HG02642 (cell line): ENCODE data around the gene NEK4.
A peak's percentile ranks its signal among the peaks of the same experiment; 100 is the strongest.

ENCODE experiments used
- ATAC-seq: cut with Tn5 transposase; IDR thresholded peaks from one replicate; pipeline ENCODE4 v1.9.1; 2021; ENCODE audit warnings: mild to moderate bottlenecking; ENCODE audit not compliant: unreplicated experiment, poor library complexity

Gene NEK4

GRCh38 chr3:52705688-52706686 is 64.8 kb downstream of the NEK4 start, which contains the start of the genes GLT8D1 and SPCS1:
TSS of gene GLT8D1 (minus strand) at chr3:52705791. CDS start at chr3:52700460, 5,331 bp downstream.
TSS of gene SPCS1 (plus strand) at chr3:52706106. CDS start at chr3:52706247, 141 bp downstream.
- peak; percentile 84 for ATAC-seq

- ATAC-seq, result no peak
Measured at GRCh38 chr3:52705438-52705687, 65.4 kb downstream of the NEK4 start.

DNA sequence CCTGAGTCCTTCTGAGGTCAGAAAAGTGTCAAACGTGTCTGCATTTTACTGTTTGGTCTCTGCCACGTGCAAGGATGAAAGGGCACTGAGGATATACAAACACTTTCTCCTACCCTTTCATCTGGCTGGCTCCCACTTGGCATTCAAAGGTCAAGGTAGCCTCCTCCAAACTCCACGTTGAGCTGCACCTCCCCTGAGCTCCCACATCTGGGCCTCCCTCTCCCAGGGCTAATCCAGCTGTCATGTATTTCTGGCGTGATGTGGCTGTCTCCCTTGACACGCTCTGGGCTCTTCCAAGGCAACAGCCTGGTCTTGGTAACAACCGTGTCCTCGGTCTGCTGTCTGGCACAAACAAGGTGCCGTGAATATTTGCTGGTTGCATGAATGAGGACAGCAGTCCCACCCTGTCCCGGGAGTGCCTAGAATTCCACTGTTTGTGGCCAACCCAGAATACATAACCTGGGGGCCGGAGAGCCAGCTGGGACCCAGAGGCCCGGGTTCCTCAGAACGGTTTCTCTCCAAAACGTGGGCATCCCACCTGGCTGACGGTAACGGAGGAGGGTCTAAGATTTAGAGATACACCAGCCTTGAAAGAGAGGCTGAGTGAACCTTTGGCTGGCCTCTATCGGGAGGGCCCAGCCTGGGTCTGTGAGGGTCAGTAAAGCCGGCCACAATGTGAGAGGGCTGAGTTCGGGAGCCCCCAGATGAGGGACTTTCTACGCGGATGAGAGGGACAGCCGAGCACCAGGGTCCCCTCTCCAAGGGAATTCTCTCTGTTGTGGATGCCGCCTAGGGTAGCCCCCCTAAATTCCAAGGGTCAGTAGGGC is 65.9 kb downstream of the NEK4 start:
- peak; percentile 2 for ATAC-seq

DNA sequence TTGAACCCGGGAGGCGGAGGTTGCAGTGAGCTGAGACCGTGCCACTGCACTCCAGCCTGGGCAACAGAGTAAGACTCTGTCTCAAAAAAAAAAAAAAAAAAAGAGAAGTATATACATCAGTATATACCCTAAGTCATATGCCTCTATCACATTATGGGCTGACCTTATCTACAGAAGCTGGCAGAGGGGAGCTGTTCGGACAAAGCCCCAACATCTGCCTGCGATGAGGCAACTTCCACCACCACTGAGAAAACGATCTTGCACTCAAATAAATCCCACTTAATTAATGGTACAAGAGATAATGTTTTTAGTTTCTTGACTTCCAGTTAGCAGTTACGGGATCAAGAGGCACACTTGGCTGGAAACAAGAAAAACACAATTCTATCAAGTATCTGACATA is 67.4 kb downstream of the NEK4 start:
- no peak for ATAC-seq

DNA sequence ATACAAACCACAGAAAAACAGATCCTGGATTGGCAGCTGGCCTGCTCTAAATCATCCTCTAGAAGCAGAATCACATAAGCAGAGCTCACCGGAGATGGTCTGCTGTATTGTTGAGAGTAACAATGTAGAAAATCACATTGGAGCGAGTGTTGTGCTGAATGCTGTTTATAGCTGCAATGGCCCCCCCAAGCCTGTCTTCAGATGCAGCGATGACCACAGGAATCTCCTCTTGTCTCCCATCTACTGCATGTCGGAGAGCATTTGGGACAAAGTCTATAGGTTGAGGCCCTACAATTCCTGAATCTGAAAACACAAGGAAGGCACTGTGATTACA is 73.1 kb downstream of the NEK4 start:
- no peak for ATAC-seq

DNA sequence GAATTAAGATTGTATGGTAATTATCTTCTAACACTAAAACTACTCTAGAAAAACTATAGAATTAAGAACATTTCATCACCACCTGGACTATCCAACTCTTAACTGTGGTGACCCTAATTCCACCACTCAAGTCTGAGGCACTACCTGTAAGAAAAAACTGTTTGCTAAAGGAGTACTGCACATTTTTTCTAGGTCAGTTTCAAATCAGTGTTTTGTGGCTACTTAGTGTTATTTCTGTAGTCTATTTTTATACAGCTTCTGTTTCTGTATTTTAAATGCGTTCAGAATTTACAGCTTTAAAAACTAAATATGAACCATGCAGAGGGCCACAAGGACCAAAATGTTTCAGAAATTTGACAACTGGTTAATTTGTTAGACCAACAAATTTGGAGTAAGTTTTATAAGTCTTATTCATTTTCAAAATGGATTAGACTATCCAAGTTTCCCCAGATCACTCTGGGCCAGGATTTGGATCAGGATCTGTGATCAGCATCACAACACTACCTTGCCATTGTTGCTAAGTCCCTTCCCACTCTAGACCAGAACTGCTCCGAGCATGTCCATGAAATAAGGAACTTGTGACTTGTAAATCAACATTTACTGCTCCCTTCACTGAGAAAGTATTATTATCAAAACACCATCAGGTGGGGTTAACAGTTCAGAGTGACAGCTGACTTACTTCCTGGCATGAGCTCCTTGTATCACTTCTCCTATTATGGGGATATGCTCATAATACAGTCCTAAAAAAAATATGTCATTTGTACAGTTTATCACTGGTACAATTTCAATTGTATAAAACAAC is 73.7 kb downstream of the NEK4 start:
- ATAC-seq, result no peak

GRCh38 chr3:52695798-52696671 is 74.7 kb downstream of the NEK4 start:
- ATAC-seq, result no peak

DNA sequence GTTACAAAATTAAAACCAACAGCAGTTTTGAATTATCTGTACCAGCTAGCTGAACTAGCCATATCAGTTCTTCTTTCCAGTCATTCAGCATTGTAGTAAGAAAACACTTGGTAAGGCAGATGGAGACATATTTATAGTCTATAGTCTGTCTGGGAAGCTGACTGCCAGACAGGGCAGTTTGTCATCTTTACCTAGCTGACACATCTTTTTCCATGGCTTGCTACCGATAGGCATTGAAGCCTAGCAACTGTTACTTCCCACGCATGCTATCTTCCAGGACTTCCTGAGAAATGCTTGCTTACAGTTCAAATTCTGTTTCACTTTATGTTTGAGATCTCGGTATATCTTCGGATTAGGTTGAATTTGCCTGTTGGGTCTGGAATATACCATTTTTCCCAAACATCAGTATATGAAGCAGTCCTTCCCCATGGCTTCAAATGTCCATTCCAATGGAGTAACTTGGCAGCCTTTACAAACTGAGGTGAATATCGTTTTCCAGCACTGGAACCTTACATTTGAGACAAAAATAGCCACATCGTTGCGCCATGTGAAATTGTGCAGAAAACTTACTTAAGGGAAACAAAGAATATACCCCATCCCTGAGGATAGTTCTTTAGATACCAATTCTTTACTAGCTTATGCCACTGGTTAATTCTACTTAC is 76.1 kb downstream of the NEK4 start:
- ATAC-seq, result no peak

DNA sequence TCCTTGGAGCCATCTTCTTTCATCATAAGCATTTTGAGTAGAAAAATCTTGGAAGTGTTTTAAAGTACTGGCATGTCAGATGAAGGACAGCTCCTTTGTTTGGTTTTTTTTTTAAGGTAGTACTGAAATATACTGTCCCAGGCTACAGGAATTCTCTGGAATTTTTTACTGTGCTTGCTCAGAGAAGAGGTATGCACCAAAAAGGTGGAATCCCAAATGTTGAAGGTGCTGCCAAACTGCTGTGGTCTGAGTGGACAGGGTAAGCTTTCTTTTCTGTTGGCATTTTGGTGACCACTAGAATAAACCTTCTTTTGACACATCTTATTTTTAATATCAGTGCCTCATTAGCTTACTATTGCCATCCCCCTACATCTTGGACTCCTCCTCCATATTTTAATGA is 77.7 kb downstream of the NEK4 start:
- no peak for ATAC-seq

DNA sequence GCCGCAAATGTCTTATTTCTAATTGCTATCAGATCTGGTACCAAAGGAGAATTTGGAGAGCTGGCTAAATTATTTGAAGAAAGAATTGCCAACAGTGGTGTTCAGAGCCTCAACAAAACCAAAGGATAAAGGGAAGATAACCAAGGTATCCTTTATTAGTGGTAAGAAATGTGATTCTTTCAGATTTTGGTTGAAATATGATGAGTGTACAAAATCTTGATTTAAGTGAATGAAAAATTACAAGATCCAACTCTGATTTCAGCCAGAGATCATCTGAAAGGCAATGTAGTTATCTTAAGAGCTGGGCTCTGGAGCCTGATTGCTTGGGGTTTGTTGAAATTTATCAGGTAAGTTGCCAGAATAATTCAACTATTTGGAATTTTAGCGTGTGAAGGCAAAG is 80.2 kb downstream of the NEK4 start:
- no peak for ATAC-seq

DNA sequence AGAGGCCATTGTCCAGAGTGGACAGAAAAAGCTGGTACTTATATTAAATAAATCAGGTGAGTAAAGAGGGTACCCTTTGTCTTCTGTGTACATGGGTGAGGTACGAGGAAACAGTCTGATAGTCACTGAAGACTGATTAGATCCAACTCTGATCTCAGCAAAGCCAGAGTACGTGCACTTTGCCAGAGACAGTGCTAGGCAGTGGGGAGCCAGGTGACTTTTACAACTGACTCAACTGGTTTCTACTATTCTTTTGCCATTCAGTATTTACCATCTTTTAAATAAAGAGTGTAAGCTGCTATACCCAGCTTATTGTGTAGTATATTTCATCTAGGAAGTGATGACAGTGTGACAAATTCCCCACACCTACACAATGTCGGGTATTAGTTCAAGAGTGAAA is 81.6 kb downstream of the NEK4 start:
- no peak for ATAC-seq

DNA sequence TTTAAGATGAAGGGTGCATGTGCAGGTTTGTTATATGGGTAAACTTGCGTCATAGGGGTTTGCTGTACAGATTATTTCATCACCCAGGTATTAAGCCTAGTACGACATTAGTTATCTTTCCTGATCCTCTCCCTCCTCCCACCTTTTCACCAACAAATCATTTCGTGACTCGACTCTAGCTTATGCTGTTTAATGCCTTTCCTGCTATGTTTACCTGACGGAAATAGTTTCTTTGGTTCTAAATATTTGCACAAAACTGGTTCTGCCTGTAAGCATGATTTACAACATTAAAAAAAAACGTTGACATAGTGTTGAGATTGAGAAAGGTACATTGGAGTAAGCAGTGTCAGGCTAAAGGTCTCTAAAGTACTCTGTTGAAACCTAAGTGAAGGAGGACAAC is 82.5 kb downstream of the NEK4 start:
- ATAC-seq, result no peak

- peak; percentile 82 for ATAC-seq
Measured at GRCh38 chr3:52685709-52686691, 84.7 kb downstream of the NEK4 start, which contains the start of the genes GNL3 and PBRM1. TSS of gene GNL3 (plus strand) at chr3:52686032. CDS start at chr3:52686093, 61 bp downstream. TSS of gene PBRM1 (minus strand) at chr3:52685913.

DNA sequence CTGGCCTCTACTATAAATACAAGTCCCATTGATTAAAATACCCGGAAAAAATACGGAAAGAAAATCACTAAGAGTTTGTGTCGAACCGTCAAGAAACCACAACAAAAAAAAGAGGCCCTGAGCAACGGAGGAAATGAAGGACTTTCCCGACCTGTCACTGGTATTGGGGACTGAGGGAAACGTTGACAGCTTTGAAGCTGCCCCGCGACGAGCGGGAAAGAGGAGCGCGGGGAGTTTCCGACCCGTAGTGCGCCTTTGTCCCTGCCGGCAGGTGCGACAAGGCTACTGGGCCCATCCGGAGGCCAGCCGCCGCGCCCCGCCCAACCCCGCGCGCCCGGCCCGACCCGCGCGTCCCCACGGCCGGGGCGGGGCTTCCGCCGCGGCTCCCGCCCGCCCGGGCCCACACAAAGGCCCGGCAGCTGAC is 85.4 kb downstream of the NEK4 start:
- peak; percentile 83 for ATAC-seq

- no peak for ATAC-seq
Measured at GRCh38 chr3:52684184-52684583, 86.6 kb downstream of the NEK4 start.

DNA sequence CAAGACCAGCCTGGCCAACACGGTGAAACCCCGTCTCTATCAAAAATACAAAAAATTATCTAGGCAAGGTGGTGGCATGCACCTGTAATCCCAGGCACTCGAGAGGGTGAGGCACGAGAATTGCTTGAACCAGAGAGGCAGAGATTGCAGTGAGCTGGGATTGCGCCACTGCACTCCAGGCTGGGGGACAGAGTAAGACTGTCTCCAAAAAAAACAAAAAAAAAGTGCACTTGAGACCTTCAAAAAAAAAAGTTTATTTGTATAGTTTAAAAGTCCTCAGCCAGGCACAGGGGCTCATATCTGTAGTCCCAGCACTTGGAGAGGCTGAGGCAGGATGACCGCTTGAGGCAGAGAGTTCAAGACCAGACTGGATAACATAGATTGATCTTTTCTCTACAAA is 87.1 kb downstream of the NEK4 start:
- no peak for ATAC-seq

GRCh38 chr3:52682016-52682415 is 88.7 kb downstream of the NEK4 start:
- no peak for ATAC-seq

DNA sequence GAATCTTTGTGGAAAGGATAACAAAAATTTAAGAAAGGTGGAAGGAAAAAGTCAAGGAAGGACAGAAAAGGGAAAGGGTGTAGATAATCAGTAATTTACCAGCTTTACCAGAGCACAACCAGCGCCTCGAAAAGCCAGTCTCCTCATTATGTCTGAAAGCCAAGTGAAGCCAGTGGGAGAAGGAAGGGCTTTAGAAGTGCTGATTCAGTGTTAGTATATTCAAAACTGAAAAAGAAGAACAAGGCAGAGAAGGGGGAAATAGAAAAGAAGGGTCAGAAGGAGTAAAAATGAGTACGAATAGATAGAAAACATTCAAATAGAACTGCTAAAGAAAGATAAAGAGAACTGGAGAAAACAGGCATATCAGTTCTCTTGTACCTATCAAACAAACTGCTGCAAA is 89.1 kb downstream of the NEK4 start:
- ATAC-seq, result no peak
